Right lobe of liver (tissue), 4 donors: ENCODE results near the gene CAMTA1.

Experiments
- CTCF ChIP-seq, 4 donors: fragments of 200-600 bp in 3 of 4; fragments of 450-650 bp in 1 of 4; IDR thresholded peaks; one replicate each; pipeline versions ENCODE4 v1.5.1 to v1.8.0; 2016 to 2022; ENCODE audit warnings: antibody characterized with exemption in 4 of 4, mild to moderate bottlenecking in 2 of 4
- POLR2A ChIP-seq: fragments of 450-650 bp; IDR thresholded peaks from one replicate; pipeline ENCODE4 v1.6.1; 2017; ENCODE audit warnings: antibody characterized with exemption, mild to moderate bottlenecking
- donor health status: DM: no; HTN: no; CAD: no.
- donor health status: DM: no; HTN: no; CAD: no.
- donor health status: DM: no; HTN: yes; CAD: no.

GRCh38 chr1:6898974-6899539, 113.8 kb downstream of the CAMTA1 start:
- TF ChIP-seq CTCF (IDR thresholded peaks at IDR 0.05) (no peak), POLR2A (no peak)
